ENCODE data around the gene DSCAM.

- no peak for TF ChIP-seq POLR2A (IDR thresholded peaks at IDR 0.05)
- TF ChIP-seq CTCF (IDR thresholded peaks at IDR 0.05): no peak
These were observed 290.5 kb downstream of the DSCAM start for GRCh38 chr21:40556442-40556968.
